HG03175 (cell line): ENCODE data around the gene DICER1.
"Not testable (repeated sequence)": the region's sequence is repeated elsewhere in the genome, so short reads cannot be mapped to it uniquely, and the experiment has no call there.

Source experiments
- ATAC-seq: cut with Tn5 transposase; IDR thresholded peaks from one replicate; pipeline ENCODE4 v1.9.1; 2021; ENCODE audit warnings: mild to moderate bottlenecking, moderate library complexity; ENCODE audit not compliant: unreplicated experiment

Gene DICER1

GRCh38 chr14:95157327-95158189, at the start of gene DICER1:
DICER1 (minus strand) TSS chr14:95157529; CDS start chr14:95133458, 24,071 bp downstream.
- peak; percentile 77 for ATAC-seq

- no peak for ATAC-seq
Measured at GRCh38 chr14:95206534-95206933, 49.2 kb upstream of the DICER1 start.

- no peak for ATAC-seq
Measured at GRCh38 chr14:95204705-95205104, 47.4 kb upstream of the DICER1 start.

GRCh38 chr14:95201745-95202144, 44.4 kb upstream of the DICER1 start:
- not testable (repeated sequence) for ATAC-seq

- ATAC-seq: no peak
Measured at GRCh38 chr14:95200404-95200803, 43.1 kb upstream of the DICER1 start.

GRCh38 chr14:95199298-95199983, 42.1 kb upstream of the DICER1 start:
- no peak for ATAC-seq

GRCh38 chr14:95198320-95198719, 41.0 kb upstream of the DICER1 start:
- ATAC-seq: no peak

- no peak for ATAC-seq
Measured at GRCh38 chr14:95197551-95197950, 40.2 kb upstream of the DICER1 start.

GRCh38 chr14:95196826-95197545, 39.7 kb upstream of the DICER1 start:
- ATAC-seq: no peak

GRCh38 chr14:95196268-95196667, 38.9 kb upstream of the DICER1 start:
- ATAC-seq: peak; percentile 60

GRCh38 chr14:95195031-95195430, 37.7 kb upstream of the DICER1 start:
- ATAC-seq: no peak

GRCh38 chr14:95193081-95193480, 35.8 kb upstream of the DICER1 start:
- no peak for ATAC-seq

- no peak for ATAC-seq
Measured at GRCh38 chr14:95192311-95192710, 35.0 kb upstream of the DICER1 start.

- no peak for ATAC-seq
Measured at GRCh38 chr14:95191445-95192199, 34.3 kb upstream of the DICER1 start.

GRCh38 chr14:95190857-95191256, 33.5 kb upstream of the DICER1 start:
- ATAC-seq: no peak

- ATAC-seq: no peak
Measured at GRCh38 chr14:95190346-95190840, 33.1 kb upstream of the DICER1 start.

- no peak for ATAC-seq
Measured at GRCh38 chr14:95189367-95190132, 32.2 kb upstream of the DICER1 start.

GRCh38 chr14:95188380-95188779, 31.1 kb upstream of the DICER1 start:
- no peak for ATAC-seq

- ATAC-seq: no peak
Measured at GRCh38 chr14:95185767-95186392, 28.6 kb upstream of the DICER1 start.
